ENCODE results near the gene PALS2. TPM values are rescaled to one million over a fixed set of nuclear protein-coding genes. Genes with fewer than 3 reads are reported as not detected.

The PALS2 gene
- total RNA-seq, 1 experiment from 2014 or later = 70.5 TPM

- no peak overlapping the region for H3K4me3 Mint-ChIP-seq (ENCODE audit: low read depth, unreplicated experiment)
- CTCF ChIA-PET = no interaction called here
- intact Hi-C loops (cut with micrococcal nuclease; ENCODE audit: unreplicated experiment) = no loop called here
- no peak overlapping the region for H3K27ac Mint-ChIP-seq (ENCODE audit: unreplicated experiment)
- no peaks in the 10 kb centered on the region for H3K4me1 Mint-ChIP-seq (ENCODE audit: low read depth, unreplicated experiment)
- no peak for TF ChIP-seq CTCF (IDR thresholded peaks at IDR 0.05; ENCODE audit: unreplicated experiment)
- H3K36me3 Mint-ChIP-seq (ENCODE audit: insufficient read depth, unreplicated experiment) = no peaks in the 10 kb centered on the region
- H3K9me3 Mint-ChIP-seq (ENCODE audit: low read depth, unreplicated experiment) = no peaks in the 10 kb centered on the region
- peaks cover 33% of the 10 kb centered on the region for H3K27me3 Mint-ChIP-seq (ENCODE audit: unreplicated experiment)
- no peak for DNase-seq
- no TSS peak for BruUV-seq (replicated peaks)
Measured at GRCh38 chr7:24545215-24545614, 28.0 kb upstream of the PALS2 start.

GRCh38 chr7:24548390-24548789, 24.9 kb upstream of the PALS2 start:
- intact Hi-C loops (cut with micrococcal nuclease; ENCODE audit: unreplicated experiment) = no loop called here
- H3K27me3 Mint-ChIP-seq (ENCODE audit: unreplicated experiment) = peaks cover 45% of the 10 kb centered on the region
- no peak overlapping the region for H3K4me3 Mint-ChIP-seq (ENCODE audit: low read depth, unreplicated experiment)
- no peak for TF ChIP-seq CTCF (IDR thresholded peaks at IDR 0.05; ENCODE audit: unreplicated experiment)
- H3K36me3 Mint-ChIP-seq (ENCODE audit: insufficient read depth, unreplicated experiment) = no peaks in the 10 kb centered on the region
- CTCF ChIA-PET = no interaction called here
- H3K27ac Mint-ChIP-seq (ENCODE audit: unreplicated experiment) = no peak overlapping the region
- no peaks in the 10 kb centered on the region for H3K4me1 Mint-ChIP-seq (ENCODE audit: low read depth, unreplicated experiment)
- no peaks in the 10 kb centered on the region for H3K9me3 Mint-ChIP-seq (ENCODE audit: low read depth, unreplicated experiment)
- BruUV-seq (replicated peaks) = no TSS peak
- DNase-seq = no peak

- Mint-ChIP-seq H3K36me3 (ENCODE audit: insufficient read depth, unreplicated experiment) (no peaks in the 10 kb centered on the region), H3K4me1 (ENCODE audit: low read depth, unreplicated experiment) (no peaks in the 10 kb centered on the region), H3K4me3 (ENCODE audit: low read depth, unreplicated experiment) (no peak overlapping the region), H3K9me3 (ENCODE audit: low read depth, unreplicated experiment) (no peaks in the 10 kb centered on the region), H3K27ac (ENCODE audit: unreplicated experiment) (no peak overlapping the region), H3K27me3 (ENCODE audit: unreplicated experiment) (peaks cover 37% of the 10 kb centered on the region)
- no TSS peak for BruUV-seq (replicated peaks)
- CTCF ChIA-PET = interaction anchor here (0.6 kb wide), 1 partner anchor 104 kb away, joined by 8 read pairs; no protein-coding TSS in a partner anchor
- no peak for TF ChIP-seq CTCF (IDR thresholded peaks at IDR 0.05; ENCODE audit: unreplicated experiment)
- intact Hi-C loops (cut with micrococcal nuclease; ENCODE audit: unreplicated experiment) = no loop called here
- DNase-seq = no peak
Measured at GRCh38 chr7:24549991-24550390, 23.3 kb upstream of the PALS2 start.

GRCh38 chr7:24555184-24555583, 18.1 kb upstream of the PALS2 start:
- no peak for DNase-seq
- Mint-ChIP-seq H3K4me3 (ENCODE audit: low read depth, unreplicated experiment) (no peak overlapping the region), H3K9me3 (ENCODE audit: low read depth, unreplicated experiment) (no peaks in the 10 kb centered on the region), H3K27me3 (ENCODE audit: unreplicated experiment) (peaks cover 22% of the 10 kb centered on the region), H3K36me3 (ENCODE audit: insufficient read depth, unreplicated experiment) (no peaks in the 10 kb centered on the region), H3K27ac (ENCODE audit: unreplicated experiment) (no peak overlapping the region), H3K4me1 (ENCODE audit: low read depth, unreplicated experiment) (no peaks in the 10 kb centered on the region)
- TF ChIP-seq CTCF (IDR thresholded peaks at IDR 0.05; ENCODE audit: unreplicated experiment) = no peak
- intact Hi-C loops (cut with micrococcal nuclease; ENCODE audit: unreplicated experiment) = no loop called here
- CTCF ChIA-PET = interaction anchor here (0.6 kb wide), 1 partner anchor 554 kb away, joined by 3 read pairs; no protein-coding TSS in a partner anchor
- no TSS peak for BruUV-seq (replicated peaks)
